HAP-1 (cell line): ENCODE measurements around the gene PRPF19.

Experiments used
- DNase-seq, 2 experiments: peaks; one replicate each; pipeline ENCODE4 v3.0.0-alpha.2; 2016 to 2020; ENCODE audit warnings: low spot score in 2 of 2
- H3K27me3 ChIP-seq: fragments of 250-450 bp; sonication (Bioruptor Pico); 2 replicates; pipeline ENCODE4 v1.5.1; 2020; ENCODE audit warnings: low read depth, mild to moderate bottlenecking, moderate library complexity
- H3K36me3 ChIP-seq: fragments of 250-450 bp; sonication (Bioruptor Pico); replicated peaks from 2 replicates; pipeline ENCODE4 v1.5.1; 2020; ENCODE audit warnings: mild to moderate bottlenecking
- H3K4me1 ChIP-seq: fragments of 250-450 bp; sonication (Bioruptor Pico); 2 replicates; pipeline ENCODE4 v1.5.1; 2020; ENCODE audit warnings: mild to moderate bottlenecking
- H3K4me3 ChIP-seq: fragments of 250-450 bp; sonication (Bioruptor Pico); 2 replicates; pipeline ENCODE4 v1.5.1; 2020; ENCODE audit warnings: mild to moderate bottlenecking, moderate library complexity
- H3K9me3 ChIP-seq: fragments of 250-450 bp; sonication (Bioruptor Pico); 2 replicates; pipeline ENCODE4 v1.5.1; 2020; ENCODE audit warnings: mild to moderate bottlenecking, moderate library complexity
- in situ Hi-C: fragments of 300-500 bp; cut with MboI; formaldehyde crosslinking; loops from 3 replicates; pipeline ENCODE4 v1.14.3; 2020; ENCODE audit warnings: low sequenced_read_pairs, inconsistent platforms, mixed read lengths

Gene PRPF19

DNA sequence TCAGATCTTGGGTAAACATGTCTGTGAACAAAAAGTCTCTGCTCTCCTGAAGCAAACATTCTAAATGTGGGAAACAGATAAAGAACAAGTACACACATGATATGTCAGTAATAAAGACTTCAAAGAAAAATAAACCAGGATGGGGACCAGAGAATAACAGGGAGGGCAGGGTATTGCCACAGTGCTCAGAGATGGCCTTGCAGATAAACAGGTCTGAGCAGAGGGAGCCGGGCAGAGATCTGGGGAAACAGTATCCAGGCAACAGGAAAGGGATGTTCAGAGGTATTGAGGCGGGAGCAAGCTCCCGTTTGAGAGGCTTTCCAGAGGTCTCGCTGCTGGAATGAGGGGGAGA, 61.5 kb downstream of the PRPF19 start:
- H3K4me1 ChIP-seq = peaks cover 12% of the 10 kb centered on the region
- H3K27me3 ChIP-seq = no peaks in the 10 kb centered on the region
- peak overlapping the region; percentile 78 for H3K4me3 ChIP-seq
- in situ Hi-C loops = no loop called here
- H3K36me3 ChIP-seq = peaks cover 44% of the 10 kb centered on the region
- DNase-seq = no peak
- no peaks in the 10 kb centered on the region for H3K9me3 ChIP-seq

DNA sequence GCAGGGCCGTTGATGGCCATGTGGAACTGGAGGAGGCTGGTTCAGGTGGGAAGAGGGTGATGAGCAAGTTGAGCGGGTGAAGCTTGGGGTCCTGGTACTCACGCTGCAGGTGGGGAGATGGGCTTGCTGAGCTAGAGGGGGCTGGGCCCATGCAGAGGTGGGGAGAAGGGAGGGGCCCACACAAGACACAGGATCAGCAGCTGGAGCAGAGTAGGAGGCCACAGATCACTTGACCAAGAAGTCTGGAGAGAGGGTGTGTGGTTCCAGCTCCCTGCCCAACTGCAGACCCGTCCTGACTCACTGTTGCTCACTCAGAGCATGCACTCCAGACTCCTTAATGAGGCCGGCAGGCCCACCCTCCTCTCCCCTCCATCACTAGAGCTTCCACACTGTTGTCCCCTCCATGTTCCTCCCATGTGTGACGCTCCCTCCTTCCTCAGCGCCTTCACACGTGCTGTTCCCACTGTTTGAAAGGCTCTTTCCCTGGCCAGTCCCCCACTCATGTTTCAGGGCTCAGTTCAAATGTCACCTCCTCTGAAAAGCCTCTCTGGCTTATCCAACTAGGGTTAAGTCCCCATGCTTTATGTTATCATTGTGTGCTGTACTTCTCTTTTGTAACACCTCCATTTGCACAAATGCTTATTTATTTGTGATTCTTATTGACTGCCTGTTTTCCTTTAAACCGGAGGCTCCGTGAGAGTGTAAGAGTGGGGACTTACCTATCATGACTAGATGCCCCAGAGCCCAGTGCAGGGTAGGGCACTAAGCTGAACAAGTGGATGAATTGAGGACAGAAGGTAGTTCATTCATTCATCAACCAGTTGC, 62.1 kb downstream of the PRPF19 start:
- peak in 1 of 2 experiments; percentile 18 for DNase-seq
- peak overlapping the region; percentile 78 for H3K4me3 ChIP-seq
- no peaks in the 10 kb centered on the region for H3K9me3 ChIP-seq
- in situ Hi-C loops = no loop called here
- H3K36me3 ChIP-seq = peaks cover 41% of the 10 kb centered on the region
- no peaks in the 10 kb centered on the region for H3K27me3 ChIP-seq
- H3K4me1 ChIP-seq = peaks cover 12% of the 10 kb centered on the region

DNA sequence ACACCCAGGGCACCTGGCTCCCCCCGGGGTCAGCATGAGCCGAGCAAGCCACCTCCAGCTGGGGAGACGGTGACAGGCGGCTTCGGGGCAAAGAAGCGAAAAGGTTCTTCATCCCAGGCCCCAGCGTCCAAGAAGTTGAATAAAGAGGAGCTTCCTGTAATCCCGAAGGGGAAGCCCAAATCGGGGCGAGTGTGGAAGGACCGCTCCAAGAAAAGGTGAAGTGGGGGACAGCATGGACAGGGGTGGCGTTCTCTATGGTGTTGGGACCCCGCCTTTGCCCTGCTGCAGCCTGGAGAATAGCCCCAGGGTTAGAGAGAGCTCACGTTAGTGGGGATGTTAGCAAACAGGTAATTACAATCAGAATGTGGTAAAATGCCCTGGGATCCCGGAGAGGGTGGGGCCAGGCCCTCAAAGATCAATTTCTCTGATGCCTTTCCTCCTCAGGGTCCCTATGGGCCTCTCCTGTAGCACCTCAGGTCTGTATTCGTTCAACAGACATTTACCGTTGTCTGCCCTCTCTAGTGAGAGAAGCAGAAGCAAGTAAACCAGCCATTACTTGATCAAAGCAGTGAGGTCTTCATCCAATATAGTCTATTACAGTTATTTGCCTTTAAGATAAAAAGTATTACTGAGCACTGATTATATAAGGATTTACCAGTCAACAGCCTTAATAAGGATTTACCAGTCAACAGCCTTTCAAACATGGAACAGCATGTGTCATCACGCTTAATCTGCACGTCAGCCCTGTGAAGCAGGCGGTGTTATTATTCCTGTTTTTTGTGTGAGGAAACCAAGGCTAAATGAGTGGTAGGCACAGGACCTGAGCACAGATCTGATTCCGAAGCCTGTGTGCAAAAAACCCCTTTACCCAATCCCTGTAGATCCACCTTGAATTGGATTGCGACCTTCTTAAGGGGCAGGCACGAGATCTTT, 63.5 kb downstream of the PRPF19 start:
- H3K4me3 ChIP-seq = peak overlapping the region; percentile 78
- peaks cover 28% of the 10 kb centered on the region for H3K36me3 ChIP-seq
- no peaks in the 10 kb centered on the region for H3K9me3 ChIP-seq
- no peak for DNase-seq
- H3K27me3 ChIP-seq = no peaks in the 10 kb centered on the region
- H3K4me1 ChIP-seq = peaks cover 12% of the 10 kb centered on the region
- in situ Hi-C loops = no loop called here

DNA sequence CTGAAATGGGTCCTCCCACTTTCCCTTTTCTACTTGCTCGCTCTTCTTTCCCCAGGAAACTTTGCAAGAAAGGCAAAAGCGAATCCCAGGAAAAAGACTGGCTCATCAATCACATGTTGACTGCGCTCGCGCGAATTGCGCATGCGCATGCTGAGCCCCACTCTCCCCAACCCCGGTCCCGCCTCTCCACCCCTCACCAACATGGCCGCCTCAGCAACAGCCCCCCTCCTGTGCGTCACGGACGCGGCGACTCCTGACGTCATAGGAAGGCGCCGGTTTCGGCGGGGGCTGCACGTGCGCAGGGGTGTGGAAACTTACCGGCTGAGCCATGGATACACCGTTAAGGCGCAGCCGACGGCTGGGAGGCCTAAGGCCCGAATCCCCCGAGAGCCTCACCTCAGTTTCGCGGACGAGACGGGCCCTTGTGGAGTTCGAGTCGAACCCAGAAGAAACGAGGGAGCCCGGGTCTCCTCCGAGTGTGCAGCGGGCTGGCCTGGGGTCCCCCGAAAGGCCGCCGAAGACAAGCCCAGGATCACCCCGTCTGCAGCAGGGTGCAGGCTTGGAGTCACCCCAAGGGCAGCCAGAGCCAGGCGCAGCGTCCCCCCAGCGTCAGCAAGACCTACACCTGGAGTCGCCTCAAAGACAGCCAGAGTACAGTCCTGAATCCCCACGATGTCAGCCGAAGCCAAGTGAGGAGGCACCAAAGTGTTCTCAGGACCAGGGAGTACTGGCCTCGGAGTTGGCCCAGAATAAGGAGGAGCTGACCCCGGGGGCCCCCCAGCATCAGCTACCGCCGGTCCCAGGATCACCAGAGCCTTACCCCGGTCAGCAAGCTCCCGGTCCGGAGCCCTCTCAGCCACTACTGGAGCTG, 64.4 kb downstream of the PRPF19 start, which contains the start of gene CCDC86:
Gene CCDC86 (plus strand): TSS at position 317 of the 871 bp plus-strand sequence. CDS start 12 bp downstream, at position 329.
- Histone ChIP-seq H3K36me3 (peaks cover 19% of the 10 kb centered on the region), H3K27me3 (no peaks in the 10 kb centered on the region), H3K4me3 (peak within 1 kb of the TSS; percentile 78), H3K9me3 (no peaks in the 10 kb centered on the region), H3K4me1 (peaks cover 12% of the 10 kb centered on the region)
- DNase-seq = peak; percentile 91 to 99
- in situ Hi-C loops = no loop called here
